Loucy (cell line): ENCODE data around the gene BAD.
"Not testable (repeated sequence)": the region's sequence is repeated elsewhere in the genome, so short reads cannot be mapped to it uniquely, and the experiment has no call there.

Source experiments
- H2AFZ ChIP-seq: fragments of 200-600 bp; sonication (generic); 2 replicates; pipeline ENCODE4 v1.6.0; 2016; ENCODE audit warnings: antibody characterized with exemption, mild to moderate bottlenecking, low read length, moderate library complexity
- H3F3A ChIP-seq: fragments of 200-600 bp; 2 replicates; pipeline ENCODE4 v1.6.0; 2016; ENCODE audit warnings: antibody characterized with exemption, low read depth, mild to moderate bottlenecking
- H3K27me3 ChIP-seq: fragments of 200-600 bp; sonication (generic); 2 replicates; pipeline ENCODE4 v1.6.1; 2014; ENCODE audit warnings: low read length, mild to moderate bottlenecking; ENCODE audit not compliant: insufficient read depth, poor library complexity, severe bottlenecking
- H3K36me3 ChIP-seq: fragments of 200-600 bp; sonication (generic); 2 replicates; pipeline ENCODE4 v1.6.1; 2016; ENCODE audit warnings: low read length; ENCODE audit not compliant: insufficient read depth
- H3K4me1 ChIP-seq: fragments of 200-600 bp; sonication (generic); 2 replicates; pipeline ENCODE4 v1.5.1; 2014; ENCODE audit warnings: low read length, mild to moderate bottlenecking; ENCODE audit not compliant: insufficient read depth, poor library complexity, severe bottlenecking
- H3K4me2 ChIP-seq: fragments of 200-600 bp; sonication (generic); 2 replicates; pipeline ENCODE4 v1.6.0; 2014; ENCODE audit warnings: antibody characterized with exemption, low read length, low read depth, mild to moderate bottlenecking; ENCODE audit not compliant: poor library complexity, severe bottlenecking
- H3K4me3 ChIP-seq: fragments of 200-600 bp; sonication (generic); 2 replicates; pipeline ENCODE4 v1.5.1; 2014; ENCODE audit warnings: low read length, mild to moderate bottlenecking, mixed read lengths; ENCODE audit not compliant: poor library complexity, severe bottlenecking
- H3K79me2 ChIP-seq: fragments of 200-600 bp; sonication (generic); 2 replicates; pipeline ENCODE4 v1.6.1; 2014; ENCODE audit warnings: low read length; ENCODE audit not compliant: insufficient read depth
- H3K9ac ChIP-seq: fragments of 200-600 bp; sonication (generic); 2 replicates; pipeline ENCODE4 v1.6.0; 2014; ENCODE audit warnings: mild to moderate bottlenecking, low read depth, low read length, moderate library complexity; ENCODE audit not compliant: poor library complexity, severe bottlenecking
- H3K9me2 ChIP-seq: fragments of 200-600 bp; sonication (generic); replicated peaks from 2 replicates; pipeline ENCODE4 v1.6.1; 2016; ENCODE audit warnings: low read depth, low read length, mixed read lengths
- H3K9me3 ChIP-seq: fragments of 200-600 bp; sonication (generic); 2 replicates; pipeline ENCODE4 v1.6.1; 2014; ENCODE audit warnings: mild to moderate bottlenecking, antibody characterized with exemption, low read length, low read depth; ENCODE audit not compliant: insufficient read depth
- H4K20me1 ChIP-seq: fragments of 200-600 bp; sonication (generic); 2 replicates; pipeline ENCODE4 v1.6.0; 2014; ENCODE audit warnings: antibody characterized with exemption, low read length, mild to moderate bottlenecking; ENCODE audit not compliant: insufficient read depth, poor library complexity, severe bottlenecking
- CTCF ChIP-seq: fragments of 200-600 bp; sonication (generic); conservative IDR thresholded peaks from 2 replicates; pipeline ENCODE4 v1.5.1; 2014; ENCODE audit warnings: mild to moderate bottlenecking, antibody characterized with exemption, low read length
- EZH2phosphoT487 ChIP-seq: fragments of 200-600 bp; IDR thresholded peaks from 2 replicates; pipeline ENCODE4 v1.6.1; 2018; ENCODE audit warnings: antibody characterized with exemption, mild to moderate bottlenecking, moderate library complexity, borderline replicate concordance

The BAD gene

GRCh38 chr11:64324692-64325469 lies 40.4 kb upstream of the BAD start:
- Histone ChIP-seq H3K4me1 (peaks cover 10% of the 10 kb centered on the region), H3K4me3 (no peak overlapping the region), H3K79me2 (peaks cover 7% of the 10 kb centered on the region; the same call in 1 of the 2 replicates), H3K27me3 (no peaks in the 10 kb centered on the region), H3K9ac (no peak overlapping the region), H3K9me2 (no peaks in the 10 kb centered on the region), H2AFZ (no peak overlapping the region), H3K9me3 (no peaks in the 10 kb centered on the region), H3K36me3 (no peaks in the 10 kb centered on the region), H3K4me2 (no peak overlapping the region), H4K20me1 (no peaks in the 10 kb centered on the region), H3F3A (no peaks in the 10 kb centered on the region)
- TF ChIP-seq EZH2phosphoT487 (no peak), CTCF (no peak)

GRCh38 chr11:64323984-64324383 lies 39.5 kb upstream of the BAD start:
- H3K36me3 ChIP-seq, H3K4me2 ChIP-seq, H2AFZ ChIP-seq, H3K27me3 ChIP-seq, H3F3A ChIP-seq, H3K9me2 ChIP-seq, H3K4me3 ChIP-seq, H3K9me3 ChIP-seq, H3K9ac ChIP-seq, H4K20me1 ChIP-seq: not testable (repeated sequence)
- Histone ChIP-seq H3K4me1 (peaks cover 17% of the 10 kb centered on the region), H3K79me2 (peaks cover 16% of the 10 kb centered on the region)

- Histone ChIP-seq H3K9me2 (no peaks in the 10 kb centered on the region), H3K79me2 (peaks cover 22% of the 10 kb centered on the region), H3K9ac (no peak overlapping the region), H4K20me1 (no peaks in the 10 kb centered on the region), H2AFZ (no peak overlapping the region), H3K9me3 (no peaks in the 10 kb centered on the region), H3K27me3 (no peaks in the 10 kb centered on the region), H3K36me3 (no peaks in the 10 kb centered on the region), H3K4me3 (no peak overlapping the region), H3K4me1 (peaks cover 21% of the 10 kb centered on the region), H3F3A (no peaks in the 10 kb centered on the region), H3K4me2 (no peak overlapping the region)
- TF ChIP-seq CTCF, result no peak
- no peak for TF ChIP-seq EZH2phosphoT487
Observed at GRCh38 chr11:64323373-64323772, 38.9 kb upstream of the BAD start.

GRCh38 chr11:64322925-64323260 lies 38.4 kb upstream of the BAD start:
- Histone ChIP-seq H3K27me3 (no peaks in the 10 kb centered on the region), H4K20me1 (no peaks in the 10 kb centered on the region), H3K79me2 (peaks cover 24% of the 10 kb centered on the region), H2AFZ (no peak overlapping the region), H3K4me2 (no peak overlapping the region), H3K4me3 (no peak overlapping the region), H3K4me1 (peaks cover 22% of the 10 kb centered on the region), H3F3A (no peaks in the 10 kb centered on the region), H3K9me2 (no peaks in the 10 kb centered on the region), H3K36me3 (no peaks in the 10 kb centered on the region), H3K9ac (no peak overlapping the region), H3K9me3 (no peaks in the 10 kb centered on the region)
- TF ChIP-seq CTCF (no peak), EZH2phosphoT487 (no peak)
